GM12878 (cell line): Measurements from ENCODE around the gene TRPC5OS. TPM values are rescaled to one million over a fixed set of nuclear protein-coding genes. Genes with fewer than 3 reads are reported as not detected.

Source experiments
- ATAC-seq: fragments of 200-7000 bp; cut with Tn5 transposase; 3 replicates; pipeline ENCODE4 v1.9.1; 2020; ENCODE audit warnings: mild to moderate bottlenecking, moderate library complexity
- BruUV-seq: library from RNA; stranded (reverse); fragments of 400-500 nt; replicated peaks from 2 replicates; lab custom pipeline; 2021; lab: Mats Ljungman, UMichigan
- CTCF ChIA-PET: fragments of 300-600 bp; sonication (Branson Sonifier 250); formaldehyde crosslinking; extraction: SDS; loops from one replicate; lab custom pipeline; 2021; ENCODE audit warnings: inconsistent platforms; lab: Yijun Ruan, JAX
- POLR2A ChIA-PET: fragments of 350-600 bp; formaldehyde crosslinking; extraction: SDS; loops from one replicate; lab custom pipeline; 2021; ENCODE audit warnings: inconsistent platforms; lab: Charles Lee
- RAD21 ChIA-PET: fragments of 300-600 bp; sonication (Branson Sonifier 250); formaldehyde crosslinking; loops from one replicate; lab custom pipeline; 2023; ENCODE audit warnings: antibody characterized with exemption; ENCODE audit not compliant: unreplicated experiment; lab: Charles Lee
- SMC1A ChIA-PET: fragments of 300-600 bp; sonication (Branson Sonifier 250); formaldehyde crosslinking; loops from one replicate; lab custom pipeline; 2023; ENCODE audit not compliant: unreplicated experiment, uncharacterized antibody; lab: Charles Lee
- DNase-seq: peaks from one replicate; pipeline ENCODE4 v3.0.0-alpha.2; 2011; ENCODE audit warnings: low read depth, low spot score
- FAIRE-seq: peaks from 3 replicates; lab custom pipeline; 2011; peaks lifted over from hg19 to GRCh38; lab: Jason Lieb, UNC
- H2AFZ ChIP-seq: 2 replicates; pipeline ENCODE4 v1.6.0; 2011; ENCODE audit warnings: low read depth, low read length, control low read depth; ENCODE audit not compliant: control insufficient read depth
- H3K27ac ChIP-seq: 2 replicates; pipeline ENCODE4 v1.5.1; 2011; ENCODE audit warnings: control low read depth; ENCODE audit not compliant: control insufficient read depth, insufficient read depth
- H3K27me3 ChIP-seq, 2 experiments: replicated peaks in 1 of 2; 2 replicates each; pipeline versions ENCODE4 v1.6.0 to v1.6.1; 2011; ENCODE audit warnings: low read length in 1 of 2; ENCODE audit not compliant: control insufficient read depth in 2 of 2, insufficient read depth in 2 of 2
- H3K36me3 ChIP-seq, 2 experiments: 2 replicates each; pipeline ENCODE4 v1.5.1; 2011; ENCODE audit warnings: low read length in 1 of 2; ENCODE audit not compliant: control insufficient read depth in 2 of 2, insufficient read depth in 2 of 2
- H3K4me1 ChIP-seq: 2 replicates; pipeline ENCODE4 v1.6.1; 2011; ENCODE audit warnings: mild to moderate bottlenecking, low read length, moderate library complexity, mixed read lengths; ENCODE audit not compliant: control insufficient read depth, insufficient read depth
- H3K4me2 ChIP-seq: 2 replicates; pipeline ENCODE4 v1.6.0; 2011; ENCODE audit warnings: control low read depth; ENCODE audit not compliant: control insufficient read depth, insufficient read depth
- H3K4me3 ChIP-seq: fragments of 200-600 bp; sonication (generic); 2 replicates; pipeline ENCODE4 v1.5.1; 2016
- H3K79me2 ChIP-seq: 2 replicates; pipeline ENCODE4 v1.6.0; 2011; ENCODE audit warnings: low read length; ENCODE audit not compliant: control insufficient read depth, insufficient read depth
- H3K9ac ChIP-seq: 2 replicates; pipeline ENCODE4 v1.8.0; 2011; ENCODE audit warnings: low read length, control low read depth, mixed read lengths; ENCODE audit not compliant: control insufficient read depth, insufficient read depth
- H3K9me3 ChIP-seq: replicated peaks from 3 replicates; pipeline ENCODE4 v1.5.1; 2011; ENCODE audit warnings: mild to moderate bottlenecking, low read length; ENCODE audit not compliant: control insufficient read depth, insufficient read depth
- H4K20me1 ChIP-seq: 2 replicates; pipeline ENCODE4 v1.6.0; 2011; ENCODE audit not compliant: control insufficient read depth, insufficient read depth
- ASH2L ChIP-seq: fragments of 300-600, 200-600 bp; sonication (generic); IDR thresholded peaks from 2 replicates; pipeline ENCODE4 v1.6.1; 2017; ENCODE audit warnings: low read depth, mild to moderate bottlenecking, borderline replicate concordance
- ATF7 ChIP-seq: fragments of 450-650 bp; IDR thresholded peaks from 2 replicates; pipeline ENCODE4 v1.6.1; 2016; ENCODE audit warnings: low read depth, mild to moderate bottlenecking
- ETV6 ChIP-seq, 2 experiments: fragments of 450-650 bp in 1 of 2; IDR thresholded peaks in 1 of 2; conservative IDR thresholded peaks in 1 of 2; 2 replicates each; pipeline ENCODE4 v1.6.1; 2014; ENCODE audit warnings: antibody characterized with exemption in 1 of 2, borderline replicate concordance in 1 of 2, low read depth in 1 of 2, mild to moderate bottlenecking in 1 of 2, moderate library complexity in 1 of 2
- EZH2 ChIP-seq: IDR thresholded peaks from 2 replicates; pipeline ENCODE4 v1.6.1; 2012; ENCODE audit warnings: low read depth, mild to moderate bottlenecking, control low read depth, inconsistent platforms, low read length, borderline replicate concordance; ENCODE audit not compliant: control insufficient read depth
- FOS ChIP-seq: IDR thresholded peaks from 3 replicates; pipeline ENCODE4 v1.6.1; 2011; ENCODE audit warnings: borderline replicate concordance; ENCODE audit not compliant: insufficient read length; ENCODE audit errors: extremely low read depth
- GABPA ChIP-seq: IDR thresholded peaks from 2 replicates; pipeline ENCODE4 v1.6.1; 2014; ENCODE audit warnings: antibody characterized with exemption, low read depth, mild to moderate bottlenecking, inconsistent platforms
- IKZF2 ChIP-seq, 2 experiments: fragments of 450-650 bp; IDR thresholded peaks; 2 replicates each; pipeline ENCODE4 v1.6.1; 2017; ENCODE audit warnings: mild to moderate bottlenecking in 2 of 2, moderate library complexity in 2 of 2
- IRF4 ChIP-seq: IDR thresholded peaks from 2 replicates; pipeline ENCODE4 v1.6.1; 2011; ENCODE audit warnings: low read depth, low read length
- MEF2B ChIP-seq: fragments of 450-650 bp; IDR thresholded peaks from 2 replicates; pipeline ENCODE4 v1.6.1; 2018; ENCODE audit warnings: mild to moderate bottlenecking, moderate library complexity; ENCODE audit not compliant: partially characterized antibody, poor library complexity, severe bottlenecking
- NFYB ChIP-seq: IDR thresholded peaks from 2 replicates; pipeline ENCODE4 v1.6.1; 2011; ENCODE audit warnings: low read depth, mild to moderate bottlenecking, low read length, improper control_type of control experiment, moderate library complexity; ENCODE audit not compliant: insufficient read depth
- STAT1 ChIP-seq: fragments of 450-650 bp; conservative IDR thresholded peaks from 2 replicates; pipeline ENCODE4 v1.6.1; 2014; ENCODE audit warnings: antibody characterized with exemption, mild to moderate bottlenecking
- STAT3 ChIP-seq: IDR thresholded peaks from 2 replicates; pipeline ENCODE4 v1.6.1; 2011; ENCODE audit warnings: low read depth, low read length, improper control_type of control experiment
- TCF12 ChIP-seq: IDR thresholded peaks from 2 replicates; pipeline ENCODE4 v1.6.1; 2011; ENCODE audit warnings: low read depth, mild to moderate bottlenecking, low read length
- TCF3 ChIP-seq: IDR thresholded peaks from 2 replicates; pipeline ENCODE4 v1.6.1; 2012; ENCODE audit warnings: low read depth, mild to moderate bottlenecking, low read length, borderline replicate concordance; ENCODE audit not compliant: insufficient read depth
- ZNF217 ChIP-seq: fragments of 450-650 bp; IDR thresholded peaks from 2 replicates; pipeline ENCODE4 v1.6.1; 2017; ENCODE audit warnings: antibody characterized with exemption, mild to moderate bottlenecking
- WGBS: methylation state at CpG from one replicate; pipeline ENCODE4 v1.1.6; 2016; ENCODE audit warnings: low lambda C conversion rate; ENCODE audit not compliant: insufficient replicate concordance, insufficient coverage; ENCODE audit errors: missing lambda C conversion rate; 5-methylcytosine and 5-hydroxymethylcytosine counted together
- in situ Hi-C: fragments of 300-500 bp; cut with MboI; formaldehyde crosslinking; loops from 9 replicates; pipeline ENCODE4 v1.14.3; 2018; ENCODE audit warnings: mixed read lengths
- intact Hi-C: fragments of 100-400 bp; cut with micrococcal nuclease; formaldehyde crosslinking; loops from one replicate; pipeline ENCODE4 v1.14.2; 2022; ENCODE audit not compliant: unreplicated experiment
- polyA plus RNA-seq, 11 experiments: library from polyadenylated mRNA; depleted of rRNA in 4 of 11; unstranded in 6 of 11; stranded (reverse) in 5 of 11; fragments of >200 nt; fragmentation: Nextera tagmentation in 4 of 11; fragmentation: Illumina TruSeq in 1 of 11; extraction: Ambion mirVana in 4 of 11; extraction: Trizol in 1 of 11; gene quantifications; 1 replicate in 1 of 11; 2 replicates in 10 of 11; pipeline versions ENCODE4 v1.2.1 to v1.2.3, GENCODE V29; 2011 to 2016; ENCODE audit warnings: inconsistent platforms in 2 of 11, missing spikeins in 2 of 11, low read depth in 1 of 11
- total RNA-seq, 4 experiments: library from RNA; depleted of rRNA in 3 of 4; stranded (reverse); fragments of >200 nt in 3 of 4; fragmentation: Illumina TruSeq in 1 of 4; extraction: Trizol in 1 of 4; gene quantifications; 2 replicates each; pipeline versions ENCODE4 v1.2.1 to v1.2.3, GENCODE V29; 2013 to 2021
- TF ChIP-seq, protein P1 (sequence below): fragments of 450-650 bp; IDR thresholded peaks from 2 replicates; pipeline ENCODE4 v1.6.1; 2017; ENCODE audit warnings: antibody characterized with exemption, mild to moderate bottlenecking, moderate library complexity
- TF ChIP-seq, protein P2 (sequence below): IDR thresholded peaks from 2 replicates; pipeline ENCODE4 v1.6.1; 2012; ENCODE audit warnings: low read depth, low read length, improper control_type of control experiment
- TF ChIP-seq, protein P3 (sequence below): IDR thresholded peaks from 2 replicates; pipeline ENCODE4 v1.6.1; 2012; ENCODE audit warnings: low read depth, low read length, improper control_type of control experiment
- TF ChIP-seq, protein P4 (sequence below): IDR thresholded peaks from 2 replicates; pipeline ENCODE4 v1.6.1; 2011; ENCODE audit warnings: low read depth, low read length, improper control_type of control experiment, borderline replicate concordance

Gene TRPC5OS
- total and polyA plus RNA-seq, 10 of the 15 experiments (the other 5 are each of a cell fraction or from before 2014, with no cell fraction given), result 0.06 to 0.40 (median 0.10) TPM; not detected in 4

DNA sequence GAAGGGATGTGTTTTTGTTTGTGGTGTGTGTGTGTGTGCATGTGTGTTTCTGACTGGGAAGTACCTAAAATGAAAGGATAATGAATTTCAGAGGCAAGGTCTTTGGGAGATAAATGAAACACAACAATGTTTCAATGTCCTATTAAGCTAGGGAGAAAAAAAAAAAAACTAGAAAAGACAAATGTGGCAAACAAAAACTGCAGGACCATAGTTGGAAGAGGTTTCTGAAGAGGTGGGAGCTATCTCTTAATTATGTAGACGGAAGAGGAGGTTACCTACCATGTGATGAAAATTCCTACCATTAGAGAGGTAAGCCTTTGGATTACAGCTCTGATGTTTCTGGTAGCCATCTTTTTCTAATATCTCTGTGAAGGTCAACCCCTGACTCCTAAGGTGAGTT is at the start of gene TRPC5OS (continued):
- TF ChIP-seq, protein P1, sequence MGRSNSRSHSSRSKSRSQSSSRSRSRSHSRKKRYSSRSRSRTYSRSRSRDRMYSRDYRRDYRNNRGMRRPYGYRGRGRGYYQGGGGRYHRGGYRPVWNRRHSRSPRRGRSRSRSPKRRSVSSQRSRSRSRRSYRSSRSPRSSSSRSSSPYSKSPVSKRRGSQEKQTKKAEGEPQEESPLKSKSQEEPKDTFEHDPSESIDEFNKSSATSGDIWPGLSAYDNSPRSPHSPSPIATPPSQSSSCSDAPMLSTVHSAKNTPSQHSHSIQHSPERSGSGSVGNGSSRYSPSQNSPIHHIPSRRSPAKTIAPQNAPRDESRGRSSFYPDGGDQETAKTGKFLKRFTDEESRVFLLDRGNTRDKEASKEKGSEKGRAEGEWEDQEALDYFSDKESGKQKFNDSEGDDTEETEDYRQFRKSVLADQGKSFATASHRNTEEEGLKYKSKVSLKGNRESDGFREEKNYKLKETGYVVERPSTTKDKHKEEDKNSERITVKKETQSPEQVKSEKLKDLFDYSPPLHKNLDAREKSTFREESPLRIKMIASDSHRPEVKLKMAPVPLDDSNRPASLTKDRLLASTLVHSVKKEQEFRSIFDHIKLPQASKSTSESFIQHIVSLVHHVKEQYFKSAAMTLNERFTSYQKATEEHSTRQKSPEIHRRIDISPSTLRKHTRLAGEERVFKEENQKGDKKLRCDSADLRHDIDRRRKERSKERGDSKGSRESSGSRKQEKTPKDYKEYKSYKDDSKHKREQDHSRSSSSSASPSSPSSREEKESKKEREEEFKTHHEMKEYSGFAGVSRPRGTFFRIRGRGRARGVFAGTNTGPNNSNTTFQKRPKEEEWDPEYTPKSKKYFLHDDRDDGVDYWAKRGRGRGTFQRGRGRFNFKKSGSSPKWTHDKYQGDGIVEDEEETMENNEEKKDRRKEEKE, result no peak
- TF ChIP-seq, all 136 proteins: peak for 0

DNA sequence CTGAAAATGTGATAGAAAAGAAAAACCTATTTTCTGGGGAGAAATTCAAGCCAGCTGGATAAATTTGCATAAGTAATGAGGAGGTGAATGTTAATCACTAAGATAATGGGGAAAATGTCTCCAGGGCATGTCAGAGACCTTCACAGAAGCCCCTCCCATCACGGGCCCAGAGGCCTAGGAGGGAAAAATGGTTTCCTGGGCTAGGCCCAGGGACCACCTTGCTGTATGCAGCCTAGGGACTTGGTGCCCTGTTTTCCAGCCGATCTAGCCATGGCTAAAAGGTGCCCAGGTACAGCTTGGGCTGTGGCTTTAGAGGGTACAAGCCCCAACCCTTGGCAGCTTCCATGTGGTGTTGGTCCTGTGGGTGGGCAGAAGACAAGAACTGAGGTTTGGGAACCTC is 46.6 kb upstream of the TRPC5OS start:
- H3K36me3 ChIP-seq, result no peaks in the 10 kb centered on the region
- ChIA-PET CTCF (no interaction called here), RAD21 (no interaction called here), SMC1A (no interaction called here), POLR2A (no interaction called here)
- intact Hi-C loops, result no loop called here
- no peak overlapping the region for H3K4me2 ChIP-seq
- no TSS peak for BruUV-seq
- no peak for DNase-seq
- WGBS, result 0% methylated on average over 2 of the region's 2 CpGs
- H3K4me1 ChIP-seq, result no peaks in the 10 kb centered on the region
- H3K4me3 ChIP-seq, result no peak overlapping the region
- H3K9me3 ChIP-seq, result no peaks in the 10 kb centered on the region; the same call in 2 of the 3 replicates
- H3K27ac ChIP-seq, result no peak overlapping the region
- no peaks in the 10 kb centered on the region for H4K20me1 ChIP-seq
- ATAC-seq, result no peak
- no peak overlapping the region for H2AFZ ChIP-seq
- no peak overlapping the region for H3K9ac ChIP-seq
- H3K79me2 ChIP-seq, result no peaks in the 10 kb centered on the region
- FAIRE-seq, result no peak
- no peaks in the 10 kb centered on the region; a peak in 1 of 4 replicates for H3K27me3 ChIP-seq
- in situ Hi-C loops, result no loop called here
- no peak for TF ChIP-seq STAT1
- TF ChIP-seq ASH2L, result no peak
- TF ChIP-seq ZNF217, result no peak
- no peak for TF ChIP-seq IRF4
- TF ChIP-seq TCF3, result no peak
- TF ChIP-seq, protein P2, sequence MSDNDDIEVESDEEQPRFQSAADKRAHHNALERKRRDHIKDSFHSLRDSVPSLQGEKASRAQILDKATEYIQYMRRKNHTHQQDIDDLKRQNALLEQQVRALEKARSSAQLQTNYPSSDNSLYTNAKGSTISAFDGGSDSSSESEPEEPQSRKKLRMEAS, result no peak
- TF ChIP-seq MEF2B, result no peak
- TF ChIP-seq EZH2, result no peak
- no peak for TF ChIP-seq FOS
- no peak for TF ChIP-seq ETV6 (conservative IDR thresholded peaks at IDR 0.05 in 1 of 2, IDR thresholded peaks at IDR 0.05 in 1 of 2; ENCODE audit: borderline replicate concordance in 1 of 2, low read depth in 1 of 2)
- TF ChIP-seq GABPA, result no peak
- no peak for TF ChIP-seq ATF7
- no peak for TF ChIP-seq TCF12
- TF ChIP-seq NFYB, result no peak
- TF ChIP-seq, protein P3, sequence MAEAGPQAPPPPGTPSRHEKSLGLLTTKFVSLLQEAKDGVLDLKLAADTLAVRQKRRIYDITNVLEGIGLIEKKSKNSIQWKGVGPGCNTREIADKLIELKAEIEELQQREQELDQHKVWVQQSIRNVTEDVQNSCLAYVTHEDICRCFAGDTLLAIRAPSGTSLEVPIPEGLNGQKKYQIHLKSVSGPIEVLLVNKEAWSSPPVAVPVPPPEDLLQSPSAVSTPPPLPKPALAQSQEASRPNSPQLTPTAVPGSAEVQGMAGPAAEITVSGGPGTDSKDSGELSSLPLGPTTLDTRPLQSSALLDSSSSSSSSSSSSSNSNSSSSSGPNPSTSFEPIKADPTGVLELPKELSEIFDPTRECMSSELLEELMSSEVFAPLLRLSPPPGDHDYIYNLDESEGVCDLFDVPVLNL, result no peak
- TF ChIP-seq, protein P4, sequence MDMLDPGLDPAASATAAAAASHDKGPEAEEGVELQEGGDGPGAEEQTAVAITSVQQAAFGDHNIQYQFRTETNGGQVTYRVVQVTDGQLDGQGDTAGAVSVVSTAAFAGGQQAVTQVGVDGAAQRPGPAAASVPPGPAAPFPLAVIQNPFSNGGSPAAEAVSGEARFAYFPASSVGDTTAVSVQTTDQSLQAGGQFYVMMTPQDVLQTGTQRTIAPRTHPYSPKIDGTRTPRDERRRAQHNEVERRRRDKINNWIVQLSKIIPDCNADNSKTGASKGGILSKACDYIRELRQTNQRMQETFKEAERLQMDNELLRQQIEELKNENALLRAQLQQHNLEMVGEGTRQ, result no peak
- TF ChIP-seq STAT3, result no peak
- no peak for TF ChIP-seq IKZF2 (IDR thresholded peaks at IDR 0.05)
